HEK293T (cell line): ENCODE data around the gene GALNT12.

Experiments
- ARNT ChIP-seq: fragments of 450-650 bp; IDR thresholded peaks from 2 replicates; pipeline ENCODE4 v1.6.1; 2017; ENCODE audit warnings: mild to moderate bottlenecking
- BHLHE40 ChIP-seq: fragments of 450-650 bp; IDR thresholded peaks from 2 replicates; pipeline ENCODE4 v1.6.1; 2016; ENCODE audit warnings: mild to moderate bottlenecking, moderate library complexity, borderline replicate concordance
- FOXA1 ChIP-seq: fragments of 450-650 bp; IDR thresholded peaks from 2 replicates; pipeline ENCODE4 v1.6.1; 2016; ENCODE audit warnings: mild to moderate bottlenecking
- FOXK2 ChIP-seq: fragments of 450-650 bp; IDR thresholded peaks from 2 replicates; pipeline ENCODE4 v1.6.1; 2016; ENCODE audit warnings: mild to moderate bottlenecking
- FOXM1 ChIP-seq: fragments of 450-650 bp; IDR thresholded peaks from 2 replicates; pipeline ENCODE4 v1.6.1; 2017; ENCODE audit warnings: mild to moderate bottlenecking, borderline replicate concordance
- HDGF ChIP-seq: fragments of 450-650 bp; IDR thresholded peaks from 2 replicates; pipeline ENCODE4 v1.6.1; 2017; ENCODE audit warnings: antibody characterized with exemption, borderline replicate concordance
- LEF1 ChIP-seq: fragments of 450-650 bp; IDR thresholded peaks from 2 replicates; pipeline ENCODE4 v1.6.1; 2017; ENCODE audit warnings: mild to moderate bottlenecking, borderline replicate concordance
- NFRKB ChIP-seq: fragments of 450-650 bp; IDR thresholded peaks from 2 replicates; pipeline ENCODE4 v1.6.1; 2016; ENCODE audit warnings: mild to moderate bottlenecking, moderate library complexity
- SP1 ChIP-seq: fragments of 450-650 bp; IDR thresholded peaks from 2 replicates; pipeline ENCODE4 v1.6.1; 2017
- TF ChIP-seq, protein P1 (sequence below): fragments of 450-650 bp; IDR thresholded peaks from 2 replicates; pipeline ENCODE4 v1.6.1; 2016

DNA sequence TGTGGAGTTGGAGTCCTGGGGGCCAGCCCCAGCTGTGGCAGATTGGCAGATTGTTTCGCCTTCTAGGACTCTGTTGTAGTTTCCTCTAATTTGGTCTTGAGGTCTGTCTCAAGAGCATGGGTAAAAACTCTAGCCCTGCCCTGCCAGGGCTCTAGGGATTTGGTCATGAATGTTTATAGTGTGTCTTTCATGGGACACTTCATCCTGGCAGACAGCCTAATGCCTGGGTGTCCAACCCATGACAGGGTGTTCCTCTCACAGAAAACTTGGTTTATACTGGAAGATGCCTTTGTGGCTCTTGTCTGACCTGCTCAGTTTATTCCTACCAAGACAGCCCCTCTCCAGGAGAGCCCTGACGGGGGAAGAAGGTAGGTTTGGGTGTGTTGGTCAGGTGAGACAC lies 45.5 kb downstream of the GALNT12 start:
- no peak for TF ChIP-seq HDGF
- TF ChIP-seq NFRKB, result no peak
- TF ChIP-seq ARNT, result no peak
- no peak for TF ChIP-seq FOXA1
- TF ChIP-seq, protein P1, sequence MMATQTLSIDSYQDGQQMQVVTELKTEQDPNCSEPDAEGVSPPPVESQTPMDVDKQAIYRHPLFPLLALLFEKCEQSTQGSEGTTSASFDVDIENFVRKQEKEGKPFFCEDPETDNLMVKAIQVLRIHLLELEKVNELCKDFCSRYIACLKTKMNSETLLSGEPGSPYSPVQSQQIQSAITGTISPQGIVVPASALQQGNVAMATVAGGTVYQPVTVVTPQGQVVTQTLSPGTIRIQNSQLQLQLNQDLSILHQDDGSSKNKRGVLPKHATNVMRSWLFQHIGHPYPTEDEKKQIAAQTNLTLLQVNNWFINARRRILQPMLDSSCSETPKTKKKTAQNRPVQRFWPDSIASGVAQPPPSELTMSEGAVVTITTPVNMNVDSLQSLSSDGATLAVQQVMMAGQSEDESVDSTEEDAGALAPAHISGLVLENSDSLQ, result no peak
- TF ChIP-seq FOXM1, result no peak
- TF ChIP-seq BHLHE40, result no peak
- no peak for TF ChIP-seq FOXK2
- TF ChIP-seq SP1, result no peak
- TF ChIP-seq LEF1, result no peak
